Upper lobe of right lung (tissue), 1 donor: ENCODE data around the gene VASH1. TPM values are rescaled to one million over a fixed set of nuclear protein-coding genes. Genes with fewer than 3 reads are reported as not detected.

Experiments
- ATAC-seq: fragments of 200-7000 bp; cut with Tn5 transposase; one replicate; pipeline ENCODE4 v1.9.1; 2020; ENCODE audit warnings: mild to moderate bottlenecking, moderate library complexity
- DNase-seq: peaks from one replicate; pipeline ENCODE4 v3.0.0-alpha.2; 2020
- H3K27ac ChIP-seq: fragments of 200-600 bp; one replicate; pipeline ENCODE4 v1.8.0; 2022
- H3K27me3 ChIP-seq: fragments of 200-600 bp; one replicate; pipeline ENCODE4 v1.8.0; 2022; ENCODE audit warnings: mild to moderate bottlenecking
- H3K36me3 ChIP-seq: fragments of 200-600 bp; one replicate; pipeline ENCODE4 v1.8.0; 2022
- H3K4me1 ChIP-seq: fragments of 200-600 bp; one replicate; pipeline ENCODE4 v1.8.0; 2022
- H3K4me3 ChIP-seq: fragments of 200-600 bp; one replicate; pipeline ENCODE4 v1.8.0; 2022; ENCODE audit warnings: mild to moderate bottlenecking
- H3K9me3 ChIP-seq: fragments of 200-600 bp; one replicate; pipeline ENCODE4 v1.8.0; 2022
- CTCF ChIP-seq: fragments of 200-600 bp; IDR thresholded peaks from one replicate; pipeline ENCODE4 v1.8.0; 2022; ENCODE audit warnings: antibody characterized with exemption
- intact Hi-C: fragments of 100-400 bp; cut with DNase I; formaldehyde crosslinking; loops from one replicate; pipeline ENCODE4 v1.11.0; 2022
- total RNA-seq: library from RNA; stranded (reverse); fragmentation: NEBNext Ultra II Directional; extraction: Animal tissue kit (Norgen Biotek cat#: 25700); gene quantifications from one replicate; pipeline ENCODE4 v1.2.1, GENCODE V29; 2021
- donor health status: DM: no; HTN: yes; CAD: no; lungs with severe emphysema.

Gene VASH1
- total RNA-seq, 1 donor from 2014 or later = 37.1 TPM

GRCh38 chr14:76781648-76782051 is 20.4 kb downstream of the VASH1 start:
- H3K27ac ChIP-seq = no peak overlapping the region
- H3K4me3 ChIP-seq = no peak overlapping the region
- H3K27me3 ChIP-seq = no peaks in the 10 kb centered on the region
- H3K9me3 ChIP-seq = no peaks in the 10 kb centered on the region
- intact Hi-C loops = loop anchor here (10.0 kb wide), 1 partner anchor 67 kb away; no protein-coding TSS in a partner anchor
- peaks cover 36% of the 10 kb centered on the region for H3K36me3 ChIP-seq
- ATAC-seq (no peak), DNase-seq (no peak)
- no peak for TF ChIP-seq CTCF
- peaks cover 27% of the 10 kb centered on the region for H3K4me1 ChIP-seq

- no peak for TF ChIP-seq CTCF
- no peak for DNase-seq
- Histone ChIP-seq H3K36me3 (peaks cover 42% of the 10 kb centered on the region), H3K9me3 (no peaks in the 10 kb centered on the region), H3K27me3 (no peaks in the 10 kb centered on the region), H3K4me3 (no peak overlapping the region), H3K4me1 (peaks cover 21% of the 10 kb centered on the region), H3K27ac (peak overlapping the region; percentile 36)
- intact Hi-C loops = loop anchor here (10.0 kb wide), 1 partner anchor 67 kb away; no protein-coding TSS in a partner anchor
- ATAC-seq = no peak
Measured at GRCh38 chr14:76782115-76782884, 21.0 kb downstream of the VASH1 start.

GRCh38 chr14:76782885-76783566 is 21.8 kb downstream of the VASH1 start:
- no peak for DNase-seq
- peaks cover 15% of the 10 kb centered on the region for H3K4me1 ChIP-seq
- ATAC-seq = peak; percentile 3
- no peak overlapping the region for H3K27ac ChIP-seq
- H3K9me3 ChIP-seq = no peaks in the 10 kb centered on the region
- no peak overlapping the region for H3K4me3 ChIP-seq
- no peak for TF ChIP-seq CTCF
- intact Hi-C loops = loop anchor here (10.0 kb wide), 1 partner anchor 68 kb away; no protein-coding TSS in a partner anchor
- H3K36me3 ChIP-seq = peaks cover 50% of the 10 kb centered on the region
- H3K27me3 ChIP-seq = no peaks in the 10 kb centered on the region

- intact Hi-C loops = loop anchor here (10.0 kb wide), 1 partner anchor 70 kb away; no protein-coding TSS in a partner anchor
- H3K4me3 ChIP-seq = no peak overlapping the region
- TF ChIP-seq CTCF = no peak
- no peaks in the 10 kb centered on the region for H3K27me3 ChIP-seq
- ATAC-seq (no peak), DNase-seq (no peak)
- no peaks in the 10 kb centered on the region for H3K9me3 ChIP-seq
- H3K36me3 ChIP-seq = peaks cover 63% of the 10 kb centered on the region
- H3K27ac ChIP-seq = no peak overlapping the region
- H3K4me1 ChIP-seq = peaks cover 15% of the 10 kb centered on the region
Measured at GRCh38 chr14:76784266-76784874, 23.1 kb downstream of the VASH1 start.

- H3K36me3 ChIP-seq = peaks cover 68% of the 10 kb centered on the region
- peak; percentile 82 for TF ChIP-seq CTCF
Measured at GRCh38 chr14:76784881-76785280, 23.6 kb downstream of the VASH1 start.

More at GRCh38 chr14:76784881-76785280, 23.6 kb downstream of the VASH1 start:
- ATAC-seq (peak; percentile 93), DNase-seq (peak; percentile 80)
- no peaks in the 10 kb centered on the region for H3K9me3 ChIP-seq
- peaks cover 15% of the 10 kb centered on the region for H3K4me1 ChIP-seq
- no peak overlapping the region for H3K27ac ChIP-seq
- no peak overlapping the region for H3K4me3 ChIP-seq
- intact Hi-C loops = loop anchor here (10.0 kb wide), 1 partner anchor 70 kb away; no protein-coding TSS in a partner anchor
- H3K27me3 ChIP-seq = no peaks in the 10 kb centered on the region
